GM19397 (cell line): ENCODE measurements around the gene MYL6B.
A peak's percentile ranks its signal among the peaks of the same experiment; 100 is the strongest.
"Not testable (repeated sequence)": the region's sequence is repeated elsewhere in the genome, so short reads cannot be mapped to it uniquely, and the experiment has no call there.

Experiments
- ATAC-seq: cut with Tn5 transposase; IDR thresholded peaks from one replicate; pipeline ENCODE4 v1.9.1; 2021; ENCODE audit warnings: mild to moderate bottlenecking, moderate library complexity; ENCODE audit not compliant: unreplicated experiment

Gene MYL6B

GRCh38 chr12:56152132-56152755 lies at the start of gene MYL6B:
Gene MYL6B, plus strand, starts transcription at chr12:56152587. Its CDS starts 1,332 bp downstream, at chr12:56153919.
- peak; percentile 84 for ATAC-seq

DNA sequence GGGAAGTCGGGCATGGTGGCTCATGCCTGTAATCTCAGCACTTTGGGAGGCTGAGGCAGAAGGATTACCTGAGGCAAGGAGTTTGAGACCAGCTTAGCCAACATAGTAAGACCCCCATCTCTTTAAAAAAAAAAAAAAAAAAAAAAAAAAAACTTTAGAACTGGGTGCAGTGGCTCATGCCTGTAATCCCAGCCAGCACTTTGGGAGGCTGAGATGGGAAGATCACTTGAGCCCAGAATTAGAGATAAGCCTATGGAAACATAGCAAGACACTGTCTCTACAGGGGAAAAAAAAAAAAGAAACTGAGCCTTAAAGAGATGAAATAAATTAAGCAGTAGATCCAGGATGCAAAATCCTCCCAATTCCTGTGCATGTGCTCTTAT lies 49.7 kb upstream of the MYL6B start:
- ATAC-seq, result no peak

DNA sequence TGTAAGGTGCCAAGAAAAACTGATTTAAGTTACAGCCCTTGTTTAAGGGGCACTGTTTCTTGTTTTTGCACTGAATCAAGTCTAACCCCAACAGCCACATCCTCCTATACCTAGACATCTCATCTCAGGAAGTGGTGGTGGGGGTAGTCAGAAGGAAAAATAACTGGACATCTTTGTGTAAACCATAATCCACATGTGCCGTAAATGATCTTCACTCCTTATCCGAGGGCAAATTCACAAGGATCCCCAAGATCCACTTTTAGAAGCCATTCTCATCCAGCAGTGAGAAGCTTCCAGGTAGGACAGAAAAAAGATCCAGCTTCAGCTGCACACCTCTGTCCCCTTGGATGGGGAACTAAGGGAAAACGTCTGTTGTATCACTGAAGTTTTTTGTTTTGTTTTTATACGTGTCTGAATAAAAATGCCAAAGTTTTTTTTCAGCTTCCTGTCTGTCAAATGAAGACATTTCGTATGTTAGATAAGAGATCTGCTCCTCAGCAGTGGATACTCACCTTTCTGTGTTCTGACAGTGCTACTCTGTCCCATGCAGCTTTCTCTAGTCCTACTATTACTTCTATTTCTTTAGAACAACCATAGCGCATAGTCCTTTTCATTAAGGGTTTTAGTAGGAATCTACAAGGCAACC lies 49.2 kb upstream of the MYL6B start:
- ATAC-seq, result no peak

DNA sequence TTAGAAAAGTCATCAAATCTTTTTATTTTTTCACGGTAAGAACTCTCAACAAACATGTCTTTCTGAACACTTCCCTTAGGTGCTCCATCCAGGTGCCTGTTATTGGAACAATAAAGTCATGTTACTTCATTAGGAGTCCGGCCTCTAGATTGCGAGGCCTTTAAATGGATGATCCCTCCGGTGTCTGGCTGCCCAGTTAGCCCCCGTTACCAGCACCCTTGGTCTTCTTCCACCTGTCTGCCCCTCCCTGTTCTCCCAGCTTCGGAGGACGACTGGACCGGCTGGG lies 48.6 kb upstream of the MYL6B start:
- no peak for ATAC-seq

- ATAC-seq, result peak; percentile 89
Observed at GRCh38 chr12:56104109-56104814, 48.1 kb upstream of the MYL6B start, which contains the start of gene PA2G4. Gene PA2G4, plus strand, starts transcription at chr12:56104559. Its CDS starts 179 bp downstream, at chr12:56104738.

- ATAC-seq, result peak; percentile 19
Observed at GRCh38 chr12:56104815-56105608, 47.4 kb upstream of the MYL6B start.

- ATAC-seq, result no peak
Observed at GRCh38 chr12:56105609-56105902, 46.8 kb upstream of the MYL6B start.

- ATAC-seq, result no peak
Observed at GRCh38 chr12:56107242-56107641, 45.1 kb upstream of the MYL6B start.

DNA sequence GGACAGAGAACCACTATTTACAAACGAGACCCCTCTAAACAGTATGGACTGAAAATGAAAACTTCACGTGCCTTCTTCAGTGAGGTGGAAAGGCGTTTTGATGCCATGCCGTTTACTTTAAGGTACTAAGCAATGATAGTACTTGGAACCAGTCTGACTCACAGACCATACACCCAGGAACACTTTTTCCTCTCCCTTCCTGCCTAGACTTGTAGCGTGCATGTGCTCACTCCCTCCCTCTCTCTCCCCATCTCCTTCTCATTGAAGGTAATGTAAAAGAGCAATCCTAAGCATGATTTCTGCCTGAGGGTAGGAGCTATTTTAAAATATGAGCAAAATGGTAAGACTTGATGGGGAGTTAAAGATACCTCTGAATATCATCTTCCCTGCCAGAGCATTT lies 41.8 kb upstream of the MYL6B start:
- ATAC-seq, result no peak

GRCh38 chr12:56114084-56114483 lies 38.3 kb upstream of the MYL6B start:
- ATAC-seq, result no peak

DNA sequence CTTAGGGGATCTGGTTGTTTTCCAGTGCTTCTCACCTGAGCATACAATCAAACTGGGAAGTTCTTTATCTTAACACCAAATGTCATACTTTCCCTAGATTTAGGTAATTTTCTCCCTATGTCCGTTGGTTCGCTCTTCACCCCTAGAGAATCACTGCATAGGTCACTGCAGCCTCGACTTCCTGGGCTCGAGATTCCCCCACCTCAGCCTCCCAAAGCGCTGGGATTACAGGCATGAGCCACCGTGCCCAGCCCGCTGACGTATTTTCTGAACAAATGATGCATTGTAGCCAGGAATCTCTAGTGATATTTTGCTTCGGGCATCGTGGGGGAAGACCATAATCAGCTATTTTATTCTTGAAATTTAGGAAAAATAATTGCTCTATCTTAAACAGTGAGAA lies 37.1 kb upstream of the MYL6B start:
- ATAC-seq, result no peak

GRCh38 chr12:56116267-56117081 lies 35.9 kb upstream of the MYL6B start, which contains the start of gene RPL41:
Gene RPL41, plus strand, starts transcription at chr12:56116633.
- ATAC-seq, result peak; percentile 39

DNA sequence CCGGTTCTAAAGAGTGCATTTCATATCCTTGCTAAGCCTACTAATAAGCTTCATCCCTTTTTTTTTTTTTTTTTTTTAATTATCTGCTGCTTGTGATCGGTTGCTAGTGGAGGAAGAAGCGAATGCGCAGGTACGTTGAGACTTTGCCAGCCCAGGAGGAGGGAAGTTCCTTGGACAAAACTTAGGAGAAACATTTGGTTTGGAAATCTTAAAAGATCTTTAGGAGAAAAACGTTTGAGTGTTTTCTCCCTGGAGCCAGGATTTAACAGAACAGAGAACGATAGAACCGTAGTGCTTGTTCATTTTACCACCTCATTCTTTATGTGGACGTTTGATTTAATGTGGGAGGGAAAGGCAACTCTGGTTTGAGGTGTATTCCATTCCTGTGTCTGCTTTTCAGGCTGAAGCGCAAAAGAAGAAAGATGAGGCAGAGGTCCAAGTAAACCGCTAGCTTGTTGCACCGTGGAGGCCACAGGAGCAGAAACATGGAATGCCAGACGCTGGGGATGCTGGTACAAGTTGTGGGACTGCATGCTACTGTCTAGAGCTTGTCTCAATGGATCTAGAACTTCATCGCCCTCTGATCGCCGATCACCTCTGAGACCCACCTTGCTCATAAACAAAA lies 35.2 kb upstream of the MYL6B start:
- not testable (repeated sequence) for ATAC-seq

DNA sequence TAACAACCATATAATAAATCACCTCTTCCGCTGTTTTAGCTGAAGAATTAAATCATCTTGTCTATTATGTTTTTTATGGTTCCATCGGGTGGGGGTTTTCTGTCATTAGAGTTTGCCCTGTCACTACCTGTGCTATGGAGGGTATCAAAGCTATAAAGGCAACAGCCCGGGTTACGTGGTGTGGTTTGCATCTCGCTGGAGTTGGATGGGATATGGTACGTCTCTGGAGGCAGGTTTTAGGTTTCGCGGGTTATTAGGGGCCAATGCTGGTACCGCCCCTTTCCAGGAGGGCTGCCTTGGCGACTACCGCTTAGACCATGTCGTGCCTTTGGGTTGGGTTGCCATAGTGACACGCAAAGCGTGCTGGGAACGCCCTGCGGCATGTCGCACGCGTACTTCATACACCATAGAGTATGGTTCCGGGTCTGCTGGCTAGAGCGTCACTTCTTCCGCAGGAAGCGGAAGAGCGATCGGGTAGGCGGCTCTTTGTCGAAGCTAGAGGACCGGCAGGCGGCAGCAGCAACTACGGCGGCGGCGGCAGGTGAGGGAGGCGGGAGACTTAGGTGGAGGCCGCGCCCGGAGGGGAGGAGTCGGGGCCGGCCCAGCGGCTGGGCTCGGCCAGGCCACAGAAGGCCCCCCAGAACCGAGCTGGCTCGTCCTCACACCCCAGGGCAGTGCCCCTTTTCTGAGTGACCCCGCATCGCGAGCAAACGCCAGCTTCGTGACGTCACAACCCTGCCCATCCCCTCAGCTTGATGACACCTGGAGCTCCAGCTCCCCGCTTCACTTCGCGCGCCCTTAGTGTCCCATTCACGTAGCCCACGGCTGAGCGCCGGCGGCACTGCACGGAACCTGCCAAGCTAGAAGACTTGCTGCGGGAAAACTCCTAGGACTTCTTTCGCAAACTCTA lies 34.4 kb upstream of the MYL6B start, which contains the start of gene ZC3H10:
TSS of gene ZC3H10 (plus strand) at position 489 of the 910 bp plus-strand sequence. CDS start 2,297 bp downstream, outside the sequence.
- peak; percentile 81 for ATAC-seq

DNA sequence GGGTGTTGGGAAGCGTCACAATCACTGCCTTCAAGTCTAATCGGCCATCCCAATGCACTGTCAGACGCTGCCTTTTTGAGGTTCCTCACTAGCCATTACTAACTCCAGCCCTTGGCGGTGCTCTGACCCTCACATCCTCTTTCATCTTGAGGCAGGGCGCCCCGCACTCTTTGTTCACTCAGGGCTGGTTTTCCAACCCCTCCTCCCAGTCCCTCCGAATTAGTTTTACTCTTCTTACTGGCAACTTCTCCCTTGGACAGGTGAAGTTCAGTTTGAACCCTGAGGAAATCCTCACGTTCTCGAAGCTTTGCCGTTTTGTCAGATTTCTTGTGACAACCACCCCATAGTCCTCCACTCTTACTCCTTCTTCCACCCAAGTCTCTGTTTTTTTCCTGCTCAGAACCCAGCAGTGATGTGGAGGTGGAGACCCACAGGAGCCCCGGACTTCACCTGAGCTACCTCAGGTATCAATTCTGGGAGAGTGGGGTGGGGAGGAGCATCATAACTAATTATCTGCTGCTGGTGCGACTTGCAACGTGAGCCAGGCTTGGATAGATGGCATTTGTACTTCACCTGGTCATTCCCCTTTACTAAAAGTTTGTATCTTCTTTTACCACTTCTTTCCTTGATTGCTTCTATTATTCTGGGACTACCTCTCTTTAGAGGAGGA lies 33.6 kb upstream of the MYL6B start:
- no peak for ATAC-seq

- no peak for ATAC-seq
Observed at GRCh38 chr12:56119361-56119796, 33.0 kb upstream of the MYL6B start.

- ATAC-seq, result no peak
Observed at GRCh38 chr12:56120158-56120846, 32.1 kb upstream of the MYL6B start.
